ENCODE results near the gene CDH22. TPM values are rescaled to one million over a fixed set of nuclear protein-coding genes. Genes with fewer than 3 reads are reported as not detected.

CDH22 gene, protein sequence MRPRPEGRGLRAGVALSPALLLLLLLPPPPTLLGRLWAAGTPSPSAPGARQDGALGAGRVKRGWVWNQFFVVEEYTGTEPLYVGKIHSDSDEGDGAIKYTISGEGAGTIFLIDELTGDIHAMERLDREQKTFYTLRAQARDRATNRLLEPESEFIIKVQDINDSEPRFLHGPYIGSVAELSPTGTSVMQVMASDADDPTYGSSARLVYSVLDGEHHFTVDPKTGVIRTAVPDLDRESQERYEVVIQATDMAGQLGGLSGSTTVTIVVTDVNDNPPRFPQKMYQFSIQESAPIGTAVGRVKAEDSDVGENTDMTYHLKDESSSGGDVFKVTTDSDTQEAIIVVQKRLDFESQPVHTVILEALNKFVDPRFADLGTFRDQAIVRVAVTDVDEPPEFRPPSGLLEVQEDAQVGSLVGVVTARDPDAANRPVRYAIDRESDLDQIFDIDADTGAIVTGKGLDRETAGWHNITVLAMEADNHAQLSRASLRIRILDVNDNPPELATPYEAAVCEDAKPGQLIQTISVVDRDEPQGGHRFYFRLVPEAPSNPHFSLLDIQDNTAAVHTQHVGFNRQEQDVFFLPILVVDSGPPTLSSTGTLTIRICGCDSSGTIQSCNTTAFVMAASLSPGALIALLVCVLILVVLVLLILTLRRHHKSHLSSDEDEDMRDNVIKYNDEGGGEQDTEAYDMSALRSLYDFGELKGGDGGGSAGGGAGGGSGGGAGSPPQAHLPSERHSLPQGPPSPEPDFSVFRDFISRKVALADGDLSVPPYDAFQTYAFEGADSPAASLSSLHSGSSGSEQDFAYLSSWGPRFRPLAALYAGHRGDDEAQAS
- 0.83 TPM for total RNA-seq
- long read RNA-seq, partial matches to known transcripts: 0 of 3 reads
- long read RNA-seq, other reads (novel, unspliced or antisense): 3 of 3 reads

DNA sequence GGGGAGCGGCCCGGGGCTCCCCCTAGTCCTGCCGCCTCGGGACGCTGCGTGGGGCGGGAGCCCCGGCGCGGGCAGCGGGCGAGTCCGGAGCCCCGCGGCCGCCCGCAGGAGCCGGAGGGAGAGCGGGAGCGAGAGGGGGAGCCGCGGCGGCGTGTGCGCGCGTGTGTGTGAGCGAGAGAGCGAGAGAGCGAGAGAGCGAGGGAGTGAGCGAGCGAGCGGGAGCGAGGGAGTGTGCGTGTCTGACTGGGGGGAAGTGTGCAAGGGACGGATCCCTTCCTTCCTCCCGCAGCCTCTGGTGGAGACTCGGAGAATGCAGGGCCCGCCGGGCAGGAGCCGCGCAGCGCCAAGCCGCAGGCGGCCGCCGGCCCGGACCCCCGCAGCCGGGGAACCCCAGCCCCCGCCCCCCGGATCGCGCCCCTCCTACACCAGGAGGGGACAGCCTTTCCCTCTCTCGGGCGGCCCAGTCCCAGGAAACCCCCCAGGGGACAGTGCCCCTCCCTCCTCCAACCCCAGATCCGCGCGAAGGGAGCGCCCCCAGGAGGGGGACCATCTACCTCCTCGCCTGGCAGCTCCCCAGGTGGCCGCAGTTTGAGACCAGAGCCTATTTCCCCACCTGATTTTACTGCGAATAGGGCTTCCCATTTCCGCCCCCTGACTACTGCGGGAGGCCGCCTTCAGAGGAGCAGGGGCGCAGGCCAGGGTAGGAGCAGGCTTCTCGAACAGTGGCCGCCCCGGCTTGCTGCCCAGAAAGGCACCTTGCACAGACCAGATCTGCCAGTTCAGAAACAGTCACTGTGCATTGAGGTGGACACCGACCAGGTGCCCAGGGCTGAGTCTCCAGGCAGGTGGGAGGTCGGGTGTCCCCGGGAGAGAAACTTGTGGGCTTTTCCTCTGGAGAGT, at the start of gene CDH22:
Gene CDH22 (minus strand): TSS at position 241 of the 900 bp plus-strand sequence. CDS start 57,204 bp downstream, outside the sequence.
- DNase-seq (ENCODE audit: low spot score): no peak
- intact Hi-C loops (cut with DNase I): loop anchor here (2.0 kb wide), 1 partner anchor 176 kb away; no protein-coding TSS in a partner anchor

DNA sequence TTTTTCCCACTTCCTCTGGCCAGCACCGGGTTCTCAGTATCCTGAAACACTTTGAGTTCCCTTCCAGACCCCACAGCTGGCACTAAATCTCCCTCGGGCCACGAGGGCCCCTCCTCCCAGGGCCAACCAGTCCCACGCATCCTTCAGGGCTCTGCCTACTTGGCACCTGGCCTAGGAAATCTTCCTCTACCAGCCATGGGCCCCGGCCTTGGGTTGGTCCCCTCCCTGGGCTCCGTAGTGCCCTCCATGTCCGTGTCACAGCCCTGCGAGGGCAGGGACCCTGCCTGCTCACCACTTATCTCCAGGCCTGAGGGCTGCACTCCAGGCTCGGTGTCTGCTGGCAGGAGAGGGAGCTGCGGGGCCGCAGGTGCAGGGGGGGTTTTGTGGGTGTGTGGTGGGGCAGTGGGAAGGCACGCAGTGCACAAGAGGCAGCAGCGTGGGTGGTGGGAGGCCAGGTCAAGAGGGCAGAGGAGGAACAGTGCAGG, 48.8 kb upstream of the CDH22 start:
- no peak for DNase-seq (ENCODE audit: low spot score)

GRCh38 chr20:46356195-46357029, 48.1 kb upstream of the CDH22 start:
- intact Hi-C loops (cut with DNase I): no loop called here
- DNase-seq (ENCODE audit: low spot score): no peak

More for the DNA sequence above, 48.8 kb upstream of the CDH22 start:
- intact Hi-C loops (cut with DNase I): no loop called here

GRCh38 chr20:46355778-46356177, 47.5 kb upstream of the CDH22 start:
- DNase-seq (ENCODE audit: low spot score): no peak
- intact Hi-C loops (cut with DNase I): no loop called here

- DNase-seq (ENCODE audit: low spot score): no peak
- intact Hi-C loops (cut with DNase I): no loop called here
Observed at GRCh38 chr20:46354920-46355654, 46.8 kb upstream of the CDH22 start.

DNA sequence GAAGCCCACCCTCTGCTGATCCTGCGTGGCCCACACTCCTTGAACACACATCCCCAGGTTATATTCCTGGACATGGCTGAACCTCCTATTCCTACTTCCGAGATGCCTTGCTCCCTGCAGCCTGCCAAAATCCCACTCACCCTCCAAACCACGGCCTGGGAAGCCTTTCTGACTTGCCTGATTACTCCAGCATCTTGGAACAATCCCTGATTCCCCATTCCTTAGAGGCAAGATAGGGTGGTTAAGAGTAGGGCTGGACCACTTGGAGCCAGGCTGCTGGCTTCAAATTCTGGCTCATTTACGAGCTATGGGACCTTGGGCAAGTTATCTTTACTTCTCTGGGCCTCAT, 45.9 kb upstream of the CDH22 start:
- no peak for DNase-seq (ENCODE audit: low spot score)
- intact Hi-C loops (cut with DNase I): no loop called here

- intact Hi-C loops (cut with DNase I): no loop called here
- DNase-seq (ENCODE audit: low spot score): no peak
Observed at GRCh38 chr20:46353500-46354206, 45.4 kb upstream of the CDH22 start.

GRCh38 chr20:46352370-46352938, 44.2 kb upstream of the CDH22 start:
- no peak for DNase-seq (ENCODE audit: low spot score)
- intact Hi-C loops (cut with DNase I): no loop called here

DNA sequence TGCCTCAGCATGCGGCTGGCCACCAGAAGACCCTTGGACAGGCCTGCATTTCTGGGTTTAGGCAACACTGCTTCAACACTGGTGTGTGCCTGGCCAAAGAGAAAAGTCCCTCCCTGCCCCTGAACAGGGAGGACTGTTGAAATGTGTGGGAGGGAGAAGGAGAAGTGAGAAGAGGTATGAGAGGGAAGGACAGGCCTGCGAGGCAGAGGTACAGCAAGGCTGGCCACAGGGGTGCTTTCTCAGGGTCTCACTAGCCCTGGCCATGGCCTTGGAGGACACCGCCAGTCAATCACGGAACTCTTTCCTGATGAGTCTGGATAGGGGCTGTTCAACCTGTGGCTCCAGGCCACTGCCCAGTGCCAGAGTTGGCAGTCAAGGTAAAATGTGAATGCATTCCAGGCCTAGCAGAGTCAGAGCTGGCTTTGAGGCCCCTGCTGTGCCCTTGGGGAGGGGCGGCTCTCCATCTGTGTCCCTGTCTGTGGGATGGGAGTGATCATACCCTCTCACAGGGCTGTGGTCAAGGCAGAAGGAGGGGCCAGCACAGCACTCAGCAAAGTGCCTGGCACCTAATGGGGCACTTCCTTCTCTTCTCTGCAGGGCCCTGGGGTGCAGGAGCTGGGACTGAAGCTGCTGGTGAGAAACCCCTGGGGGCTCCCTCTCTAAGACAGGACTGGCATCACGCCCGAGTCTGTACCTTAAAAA, 43.2 kb upstream of the CDH22 start:
- DNase-seq (ENCODE audit: low spot score): no peak
- intact Hi-C loops (cut with DNase I): no loop called here

DNA sequence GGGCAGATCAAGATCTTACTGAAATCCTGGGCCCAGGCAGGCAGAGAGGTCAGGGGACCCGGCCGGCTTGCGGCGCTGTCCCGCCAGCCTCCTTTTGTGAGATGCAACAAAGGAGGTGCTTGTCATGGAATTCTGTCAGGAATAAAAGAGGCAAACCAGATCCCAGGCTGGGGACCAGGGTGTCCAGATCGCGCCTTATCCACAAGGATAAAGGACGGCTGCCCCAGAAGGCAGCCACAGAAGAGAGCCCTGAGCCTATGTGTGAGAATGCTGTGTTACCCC, 42.6 kb upstream of the CDH22 start:
- intact Hi-C loops (cut with DNase I): no loop called here
- DNase-seq (ENCODE audit: low spot score): no peak

DNA sequence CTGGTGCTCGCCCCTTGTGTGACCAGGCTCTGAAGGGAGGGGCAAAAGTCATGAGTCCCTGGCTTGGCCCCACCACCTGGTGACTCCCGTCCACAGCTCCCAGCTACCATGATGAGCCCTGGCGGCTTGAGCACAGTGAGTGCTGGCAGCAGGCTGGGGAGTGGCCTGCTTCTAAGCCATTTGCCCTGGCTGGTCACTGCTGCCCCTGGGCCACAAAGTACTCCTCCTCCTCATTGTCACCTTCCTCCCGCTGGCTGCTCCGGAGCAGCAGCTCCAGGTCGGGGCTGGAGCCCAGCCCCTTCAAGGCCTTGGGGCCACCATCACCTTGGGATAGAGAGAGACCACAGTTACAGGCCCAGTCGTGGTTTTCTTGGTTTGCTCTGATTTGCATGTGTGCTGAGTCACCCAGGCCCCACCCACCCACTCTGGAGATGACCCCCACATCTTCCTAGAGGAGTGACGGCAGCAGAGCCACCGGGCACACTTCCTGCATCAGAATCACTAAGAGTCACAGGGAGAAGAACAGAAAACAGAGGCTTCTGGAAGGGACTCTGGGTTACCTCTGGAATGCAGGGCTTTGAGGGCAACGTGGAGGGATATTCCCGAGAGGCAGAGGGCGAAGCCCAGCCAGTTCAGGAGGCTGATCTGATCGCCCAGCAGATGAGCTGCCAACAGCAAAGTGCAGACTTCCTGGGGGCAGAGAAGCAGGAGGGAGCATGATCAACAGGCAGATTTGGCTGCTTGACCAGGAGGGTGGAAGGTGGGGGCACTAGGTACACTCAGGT, 42.1 kb upstream of the CDH22 start:
- intact Hi-C loops (cut with DNase I): no loop called here
- DNase-seq (ENCODE audit: low spot score): no peak

DNA sequence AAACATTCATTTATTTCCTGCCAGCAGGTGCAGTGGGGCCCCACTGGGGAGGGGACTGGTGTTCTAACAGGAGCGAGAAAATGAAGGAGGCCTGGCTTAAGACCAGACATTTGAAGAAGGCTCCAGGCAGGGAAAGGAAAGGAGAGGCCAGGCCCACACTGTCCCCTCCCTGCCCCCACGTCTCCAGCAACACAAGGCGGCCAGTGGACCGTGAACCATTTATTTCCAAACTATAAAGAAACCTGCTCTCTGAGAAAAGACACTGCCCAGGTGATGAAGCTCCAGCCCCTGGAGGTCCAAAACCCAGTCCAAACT, 41.4 kb upstream of the CDH22 start:
- no peak for DNase-seq (ENCODE audit: low spot score)
- intact Hi-C loops (cut with DNase I): loop anchor here (2.0 kb wide), 1 partner anchor 217 kb away; no protein-coding TSS in a partner anchor

DNA sequence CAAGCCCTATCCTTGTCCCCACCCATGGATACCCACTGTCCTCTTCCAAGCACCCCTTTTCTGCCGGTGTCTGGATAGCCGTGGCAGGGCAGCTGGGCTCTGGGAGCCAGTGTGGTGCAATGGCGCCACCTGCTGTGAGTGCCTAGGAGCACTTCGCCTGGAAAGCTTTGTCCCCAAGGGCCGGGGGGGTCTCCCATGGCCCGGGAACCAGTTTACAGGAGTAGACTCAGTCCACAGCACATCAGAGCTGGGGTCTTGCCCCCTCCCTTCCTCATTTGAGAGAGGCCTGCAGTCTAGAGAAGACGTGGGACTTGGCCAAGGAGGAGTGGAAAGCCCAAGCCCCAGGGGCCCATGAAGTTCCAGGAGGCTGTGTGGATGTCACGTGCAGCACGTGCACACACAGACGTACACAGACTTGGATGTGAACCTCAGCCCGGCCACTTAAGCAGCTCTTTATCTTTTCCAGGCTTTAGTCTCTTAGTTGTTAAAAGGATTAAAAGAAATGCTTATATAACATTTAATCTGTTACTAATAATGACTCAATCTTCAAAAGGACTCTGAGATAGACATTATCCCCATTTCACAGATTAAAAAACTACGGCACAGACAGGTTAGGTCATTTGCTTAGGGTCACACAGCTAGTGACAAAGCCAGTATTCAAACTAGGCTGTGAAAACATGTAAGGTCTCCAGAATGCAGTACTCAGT, 40.9 kb upstream of the CDH22 start:
- intact Hi-C loops (cut with DNase I): loop anchor here (2.0 kb wide), 1 partner anchor 216 kb away; no protein-coding TSS in a partner anchor
- DNase-seq (ENCODE audit: low spot score): no peak

DNA sequence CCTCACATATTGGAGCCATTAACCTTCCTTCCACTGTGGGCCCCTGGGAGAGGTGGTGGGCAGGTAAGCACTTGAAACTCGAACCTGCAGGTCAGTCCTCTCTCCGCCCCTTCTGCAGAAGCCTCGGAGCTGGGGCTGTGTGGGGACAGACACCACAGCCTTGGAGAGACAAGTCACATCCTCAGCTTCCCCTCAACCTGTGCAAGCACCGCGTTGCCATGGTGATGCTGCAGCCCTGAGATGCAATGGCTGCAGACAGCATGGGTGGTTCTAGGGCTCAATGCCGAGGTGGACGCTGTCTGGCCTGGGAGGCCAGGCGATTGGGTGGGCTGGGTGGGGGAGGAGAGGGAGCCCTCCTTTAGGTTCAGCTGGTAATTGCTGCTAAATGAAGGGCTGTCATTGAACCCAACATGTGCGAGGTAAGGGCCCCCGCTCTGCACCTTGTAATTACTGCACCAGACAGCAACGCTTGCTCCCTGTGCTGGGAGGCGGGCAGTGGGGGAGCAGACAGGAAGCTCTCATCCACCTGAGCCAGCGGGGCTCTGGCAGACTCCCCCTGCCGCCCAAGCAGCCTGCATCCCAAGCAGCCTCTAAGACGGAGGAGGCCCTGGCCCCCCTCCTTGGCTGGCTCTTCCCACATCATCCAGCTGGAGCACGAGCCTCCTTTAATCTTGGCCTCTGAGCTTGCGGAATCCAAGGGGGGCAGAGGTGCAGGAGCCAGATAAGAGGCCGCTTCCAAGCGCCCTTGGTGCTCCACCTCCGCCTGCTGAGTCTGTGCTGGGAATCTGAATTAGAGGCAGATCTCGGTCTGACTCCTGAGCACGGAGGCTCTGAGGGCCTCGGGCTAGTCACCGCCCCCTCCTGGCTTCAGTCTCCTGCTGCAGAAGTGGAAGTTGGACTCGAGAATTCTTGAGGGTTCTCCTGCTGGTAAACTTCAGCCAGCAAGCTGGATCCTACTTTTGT, 39.8 kb upstream of the CDH22 start:
- no peak for DNase-seq (ENCODE audit: low spot score)
- intact Hi-C loops (cut with DNase I): loop anchor here (2.0 kb wide), 1 partner anchor 215 kb away; no protein-coding TSS in a partner anchor
